SK-N-SH (cell line): Measurements from ENCODE around the gene UBE2E2. TPM values are rescaled to one million over a fixed set of nuclear protein-coding genes. Genes with fewer than 3 reads are reported as not detected.

ENCODE experiments used
- CTCF ChIA-PET: fragments of 300-600, 350-600 bp; formaldehyde crosslinking; extraction: SDS; loops from one replicate; lab custom pipeline; 2021; lab: Yijun Ruan, JAX
- POLR2A ChIA-PET: fragments of 350-600 bp; sonication (Branson Sonifier 250); formaldehyde crosslinking; extraction: SDS; loops from one replicate; lab custom pipeline; 2020; ENCODE audit warnings: antibody characterized with exemption, inconsistent platforms; lab: Yijun Ruan, JAX
- DNase-seq: peaks from one replicate; pipeline ENCODE4 v3.0.0; 2012
- H2AFZ ChIP-seq: fragments of 200-600 bp; sonication (generic); 2 replicates; pipeline ENCODE4 v1.8.1; 2016; ENCODE audit warnings: antibody characterized with exemption, mild to moderate bottlenecking, low read depth
- H3F3A ChIP-seq: fragments of 200-600 bp; sonication (generic); replicated peaks from 2 replicates; pipeline ENCODE3; 2016; ENCODE audit warnings: antibody characterized with exemption, mild to moderate bottlenecking; ENCODE audit not compliant: insufficient read depth
- H3K27ac ChIP-seq, 2 experiments: fragments of 200-500 bp in 1 of 2; fragments of 200-600 bp in 1 of 2; sonication (Bioruptor generic) in 1 of 2; sonication (generic), shearing (Covaris generic) in 1 of 2; 2 replicates each; pipeline versions ENCODE4 v1.5.1 to v1.6.1; 2014 to 2016; ENCODE audit warnings: low read depth in 2 of 2, inconsistent platforms in 1 of 2, low read length in 1 of 2, mild to moderate bottlenecking in 1 of 2, mixed read lengths in 1 of 2
- H3K27me3 ChIP-seq: fragments of 200-600 bp; sonication (generic), shearing (Covaris generic); 2 replicates; pipeline ENCODE4 v1.6.1; 2016; ENCODE audit warnings: mixed run types; ENCODE audit not compliant: insufficient read depth
- H3K36me3 ChIP-seq, 2 experiments: fragments of 200-500 bp in 1 of 2; fragments of 200-600 bp in 1 of 2; sonication (Bioruptor generic) in 1 of 2; sonication (generic) in 1 of 2; replicated peaks in 1 of 2; 2 replicates each; pipeline versions ENCODE3 to v1.5.1; 2014 to 2016; ENCODE audit warnings: low read length in 1 of 2, mild to moderate bottlenecking in 1 of 2; ENCODE audit not compliant: insufficient read depth in 2 of 2, control insufficient read depth in 1 of 2
- H3K4me1 ChIP-seq, 2 experiments: fragments of 200-500 bp in 1 of 2; fragments of 200-600 bp in 1 of 2; sonication (Bioruptor generic) in 1 of 2; sonication (generic), shearing (Covaris generic) in 1 of 2; 2 replicates each; pipeline versions ENCODE4 v1.5.1 to v1.6.1; 2014 to 2016; ENCODE audit warnings: low read depth in 1 of 2, low read length in 1 of 2, mixed run types in 1 of 2; ENCODE audit not compliant: insufficient read depth in 2 of 2, control insufficient read depth in 1 of 2
- H3K4me2 ChIP-seq: fragments of 200-600 bp; sonication (generic), shearing (Covaris generic); 2 replicates; pipeline ENCODE4 v1.6.1; 2017; ENCODE audit warnings: mixed run types
- H3K4me3 ChIP-seq, 2 experiments: fragments of 200-500 bp in 1 of 2; fragments of 200-600 bp in 1 of 2; sonication (Bioruptor generic) in 1 of 2; sonication (generic), shearing (Covaris generic) in 1 of 2; 2 replicates each; pipeline versions ENCODE4 v1.5.1 to v1.8.1; 2014 to 2016; ENCODE audit warnings: low read depth in 2 of 2, inconsistent platforms in 1 of 2, low read length in 1 of 2, mild to moderate bottlenecking in 1 of 2, mixed read lengths in 1 of 2, moderate library complexity in 1 of 2
- H3K79me2 ChIP-seq: fragments of 200-600 bp; sonication (generic); 2 replicates; pipeline ENCODE4 v1.8.1; 2017; ENCODE audit warnings: mild to moderate bottlenecking; ENCODE audit not compliant: insufficient read depth
- H3K9ac ChIP-seq: fragments of 200-600 bp; sonication (generic); 2 replicates; pipeline ENCODE4 v1.6.1; 2017; ENCODE audit warnings: mixed run types
- H3K9me2 ChIP-seq: fragments of 200-600 bp; sonication (generic); 2 replicates; pipeline ENCODE4 v1.6.1; 2017; ENCODE audit warnings: mixed run types
- H3K9me3 ChIP-seq: fragments of 200-600 bp; sonication (generic); 2 replicates; pipeline ENCODE4 v1.6.1; 2017; ENCODE audit warnings: mixed run types, mild to moderate bottlenecking, moderate library complexity
- H4K20me1 ChIP-seq: fragments of 200-600 bp; sonication (generic); 2 replicates; pipeline ENCODE4 v1.6.1; 2017; ENCODE audit warnings: mild to moderate bottlenecking, mixed run types; ENCODE audit not compliant: insufficient read depth
- EP300 ChIP-seq, 2 experiments: IDR thresholded peaks; 2 replicates each; pipeline versions ENCODE4 v1.4.0 to v1.6.1; 2012; ENCODE audit warnings: borderline replicate concordance in 1 of 2, low read depth in 1 of 2, low read length in 1 of 2
- FOXM1 ChIP-seq: IDR thresholded peaks from 2 replicates; pipeline ENCODE4 v1.4.0; 2012; ENCODE audit warnings: low read depth, mild to moderate bottlenecking
- GABPA ChIP-seq: IDR thresholded peaks from 2 replicates; pipeline ENCODE4 v1.4.0; 2012; ENCODE audit warnings: low read depth, mild to moderate bottlenecking
- GATA2 ChIP-seq: sonication (generic); formaldehyde crosslinking; IDR thresholded peaks from 2 replicates; pipeline ENCODE4 v1.5.0; 2020; ENCODE audit warnings: mild to moderate bottlenecking, missing genetic modification reagents
- JUND ChIP-seq: IDR thresholded peaks from 2 replicates; pipeline ENCODE4 v1.4.0; 2012
- MXI1 ChIP-seq: IDR thresholded peaks from 2 replicates; pipeline ENCODE4 v1.6.1; 2012; ENCODE audit warnings: mild to moderate bottlenecking, low read depth, low read length, improper control_type of control experiment
- NFIC ChIP-seq: IDR thresholded peaks from 2 replicates; pipeline ENCODE4 v1.4.0; 2012; ENCODE audit warnings: borderline replicate concordance
- POLR2AphosphoS5 ChIP-seq: IDR thresholded peaks from 2 replicates; pipeline ENCODE4 v1.6.1; 2012; ENCODE audit warnings: low read depth, low read length
- RXRA ChIP-seq: IDR thresholded peaks from 2 replicates; pipeline ENCODE4 v1.4.0; 2012; ENCODE audit warnings: low read depth, mild to moderate bottlenecking, borderline replicate concordance
- SIN3A ChIP-seq: IDR thresholded peaks from 2 replicates; pipeline ENCODE4 v1.6.1; 2012; ENCODE audit warnings: low read depth, mild to moderate bottlenecking, low read length, moderate library complexity, borderline replicate concordance
- SMC3 ChIP-seq: IDR thresholded peaks from 2 replicates; pipeline ENCODE4 v1.6.1; 2012; ENCODE audit warnings: low read depth, low read length, improper control_type of control experiment
- TAF1 ChIP-seq: IDR thresholded peaks from 2 replicates; pipeline ENCODE4 v1.6.1; 2012; ENCODE audit warnings: low read depth, mild to moderate bottlenecking, low read length, moderate library complexity, borderline replicate concordance
- TCF12 ChIP-seq: IDR thresholded peaks from 2 replicates; pipeline ENCODE4 v1.4.0; 2012
- TEAD4 ChIP-seq: IDR thresholded peaks from 2 replicates; pipeline ENCODE4 v1.4.0; 2012; ENCODE audit warnings: mild to moderate bottlenecking, borderline replicate concordance; ENCODE audit not compliant: insufficient read depth
- USF1 ChIP-seq: IDR thresholded peaks from 2 replicates; pipeline ENCODE4 v1.4.0; 2012; ENCODE audit warnings: low read depth, borderline replicate concordance
- ZBTB33 ChIP-seq: IDR thresholded peaks from 2 replicates; pipeline ENCODE4 v1.4.0; 2012; ENCODE audit warnings: low read depth, borderline replicate concordance
- WGBS: methylation state at CpG from one replicate; pipeline ENCODE4 v1.1.6; 2017; ENCODE audit warnings: low lambda C conversion rate; 5-methylcytosine and 5-hydroxymethylcytosine counted together
- polyA plus RNA-seq, 3 experiments: library from polyadenylated mRNA; depleted of rRNA; stranded (reverse); fragments of >200 nt; gene quantifications; 2 replicates each; pipeline ENCODE4 v1.2.3, GENCODE V29; 2012
- TF ChIP-seq, protein P1 (sequence below): IDR thresholded peaks from 2 replicates; pipeline ENCODE4 v1.6.1; 2012; ENCODE audit warnings: mild to moderate bottlenecking, low read depth, low read length, moderate library complexity

Gene UBE2E2
- polyA plus RNA-seq, 1 of the 3 experiments (the other 2 are of a cell fraction): 46.4 TPM

DNA sequence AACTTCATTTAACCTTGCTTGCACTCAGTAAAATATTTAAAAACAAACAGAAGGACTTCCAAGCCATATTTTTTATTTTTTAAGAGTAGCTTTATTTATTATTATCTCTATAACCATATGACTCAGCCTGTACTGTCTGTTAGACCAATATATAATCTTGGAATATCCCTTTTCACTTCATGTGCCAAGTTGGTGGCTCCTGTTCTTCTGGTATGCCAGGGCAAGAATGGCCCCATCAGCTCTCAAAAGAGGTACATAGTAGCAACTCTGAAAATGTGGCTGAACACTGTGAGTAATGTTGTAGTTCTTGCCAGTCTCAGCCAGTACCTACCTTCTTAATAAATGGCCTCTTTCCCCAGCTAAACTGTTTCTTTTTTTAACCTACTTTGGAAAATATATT, 345.6 kb downstream of the UBE2E2 start:
- H3K27ac ChIP-seq: no peak overlapping the region
- H3K27me3 ChIP-seq: no peaks in the 10 kb centered on the region
- no peak overlapping the region for H3K4me2 ChIP-seq
- no peaks in the 10 kb centered on the region for H3K4me1 ChIP-seq
- CTCF ChIA-PET: interaction anchor here (1.9 kb wide), 1 partner anchor 11 kb away, joined by 4 read pairs; no protein-coding TSS in a partner anchor
- no peak overlapping the region for H2AFZ ChIP-seq
- H3F3A ChIP-seq: no peaks in the 10 kb centered on the region
- H4K20me1 ChIP-seq: no peaks in the 10 kb centered on the region
- TF ChIP-seq RXRA (no peak), TCF12 (no peak), TEAD4 (no peak), SMC3 (no peak), MXI1 (no peak), JUND (no peak), USF1 (no peak), POLR2AphosphoS5 (no peak), EP300 (IDR thresholded peaks at IDR 0.05; ENCODE audit: borderline replicate concordance in 1 of 2, low read depth in 1 of 2, low read length in 1 of 2) (no peak), NFIC (no peak), GATA2 (no peak), SIN3A (no peak), GABPA (no peak)
- TF ChIP-seq, protein P1, sequence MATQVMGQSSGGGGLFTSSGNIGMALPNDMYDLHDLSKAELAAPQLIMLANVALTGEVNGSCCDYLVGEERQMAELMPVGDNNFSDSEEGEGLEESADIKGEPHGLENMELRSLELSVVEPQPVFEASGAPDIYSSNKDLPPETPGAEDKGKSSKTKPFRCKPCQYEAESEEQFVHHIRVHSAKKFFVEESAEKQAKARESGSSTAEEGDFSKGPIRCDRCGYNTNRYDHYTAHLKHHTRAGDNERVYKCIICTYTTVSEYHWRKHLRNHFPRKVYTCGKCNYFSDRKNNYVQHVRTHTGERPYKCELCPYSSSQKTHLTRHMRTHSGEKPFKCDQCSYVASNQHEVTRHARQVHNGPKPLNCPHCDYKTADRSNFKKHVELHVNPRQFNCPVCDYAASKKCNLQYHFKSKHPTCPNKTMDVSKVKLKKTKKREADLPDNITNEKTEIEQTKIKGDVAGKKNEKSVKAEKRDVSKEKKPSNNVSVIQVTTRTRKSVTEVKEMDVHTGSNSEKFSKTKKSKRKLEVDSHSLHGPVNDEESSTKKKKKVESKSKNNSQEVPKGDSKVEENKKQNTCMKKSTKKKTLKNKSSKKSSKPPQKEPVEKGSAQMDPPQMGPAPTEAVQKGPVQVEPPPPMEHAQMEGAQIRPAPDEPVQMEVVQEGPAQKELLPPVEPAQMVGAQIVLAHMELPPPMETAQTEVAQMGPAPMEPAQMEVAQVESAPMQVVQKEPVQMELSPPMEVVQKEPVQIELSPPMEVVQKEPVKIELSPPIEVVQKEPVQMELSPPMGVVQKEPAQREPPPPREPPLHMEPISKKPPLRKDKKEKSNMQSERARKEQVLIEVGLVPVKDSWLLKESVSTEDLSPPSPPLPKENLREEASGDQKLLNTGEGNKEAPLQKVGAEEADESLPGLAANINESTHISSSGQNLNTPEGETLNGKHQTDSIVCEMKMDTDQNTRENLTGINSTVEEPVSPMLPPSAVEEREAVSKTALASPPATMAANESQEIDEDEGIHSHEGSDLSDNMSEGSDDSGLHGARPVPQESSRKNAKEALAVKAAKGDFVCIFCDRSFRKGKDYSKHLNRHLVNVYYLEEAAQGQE: no peak
- H3K9me2 ChIP-seq: no peaks in the 10 kb centered on the region
- POLR2A ChIA-PET: no interaction called here
- H3K9me3 ChIP-seq: no peaks in the 10 kb centered on the region
- H3K36me3 ChIP-seq: no peaks in the 10 kb centered on the region
- H3K4me3 ChIP-seq: no peak overlapping the region
- H3K79me2 ChIP-seq: no peaks in the 10 kb centered on the region
- DNase-seq: no peak
- no peak overlapping the region for H3K9ac ChIP-seq

GRCh38 chr3:23549148-23549910, 346.2 kb downstream of the UBE2E2 start:
- Histone ChIP-seq H3F3A (no peaks in the 10 kb centered on the region), H2AFZ (no peak overlapping the region), H3K4me3 (no peak overlapping the region), H3K9me3 (no peaks in the 10 kb centered on the region), H3K27me3 (no peaks in the 10 kb centered on the region), H3K79me2 (no peaks in the 10 kb centered on the region), H3K9me2 (no peaks in the 10 kb centered on the region), H3K9ac (no peak overlapping the region), H3K27ac (no peak overlapping the region), H3K4me1 (no peaks in the 10 kb centered on the region), H4K20me1 (no peaks in the 10 kb centered on the region), H3K4me2 (no peak overlapping the region), H3K36me3 (no peaks in the 10 kb centered on the region)
- WGBS: 94% methylated on average over 8 of the region's 8 CpGs
- DNase-seq: no peak
- ChIA-PET POLR2A (no interaction called here), CTCF (interaction anchor here (0.7 kb wide), 1 partner anchor 92 kb away, joined by 3 read pairs; no protein-coding TSS in a partner anchor)
- TF ChIP-seq TAF1 (no peak), ZBTB33 (no peak), FOXM1 (no peak), NFIC (no peak)
- TF ChIP-seq, protein P1: no peak
